HG03135 (cell line): ENCODE results near the gene MFAP3L.
"Not testable (repeated sequence)": the region's sequence is repeated elsewhere in the genome, so short reads cannot be mapped to it uniquely, and the experiment has no call there.

Experiments used
- ATAC-seq: cut with Tn5 transposase; IDR thresholded peaks from one replicate; pipeline ENCODE4 v1.9.1; 2021; ENCODE audit warnings: mild to moderate bottlenecking, moderate library complexity; ENCODE audit not compliant: unreplicated experiment

Gene MFAP3L

GRCh38 chr4:170026253-170027021 lies at the start of gene MFAP3L:
MFAP3L (minus strand) TSS chr4:170026395; CDS start chr4:170005877, 20,518 bp downstream.
- peak; percentile 83 for ATAC-seq

- ATAC-seq = no peak
Observed at GRCh38 chr4:170071196-170071595, 45.0 kb upstream of the MFAP3L start.

GRCh38 chr4:170068438-170069128 lies 42.4 kb upstream of the MFAP3L start:
- no peak for ATAC-seq

GRCh38 chr4:170059421-170059820 lies 33.2 kb upstream of the MFAP3L start:
- ATAC-seq = no peak

- ATAC-seq = no peak
Observed at GRCh38 chr4:170058826-170059225, 32.6 kb upstream of the MFAP3L start.

GRCh38 chr4:170057866-170058265 lies 31.7 kb upstream of the MFAP3L start:
- no peak for ATAC-seq

GRCh38 chr4:170052919-170053318 lies 26.7 kb upstream of the MFAP3L start:
- no peak for ATAC-seq

- ATAC-seq = no peak
Observed at GRCh38 chr4:170051402-170051801, 25.2 kb upstream of the MFAP3L start.

- no peak for ATAC-seq
Observed at GRCh38 chr4:170049766-170050165, 23.6 kb upstream of the MFAP3L start.

GRCh38 chr4:170047771-170048354 lies 21.7 kb upstream of the MFAP3L start:
- no peak for ATAC-seq

- ATAC-seq = not testable (repeated sequence)
Observed at GRCh38 chr4:170046156-170046555, 20.0 kb upstream of the MFAP3L start.

- ATAC-seq = no peak
Observed at GRCh38 chr4:170040031-170040680, 14.0 kb upstream of the MFAP3L start.

GRCh38 chr4:170038769-170039168 lies 12.6 kb upstream of the MFAP3L start:
- ATAC-seq = no peak

GRCh38 chr4:170038232-170038631 lies 12.0 kb upstream of the MFAP3L start:
- no peak for ATAC-seq

GRCh38 chr4:170037481-170037880 lies 11.3 kb upstream of the MFAP3L start:
- ATAC-seq = no peak

- no peak for ATAC-seq
Observed at GRCh38 chr4:170035845-170036244, 9.7 kb upstream of the MFAP3L start.

GRCh38 chr4:170035231-170035630 lies 9.0 kb upstream of the MFAP3L start:
- ATAC-seq = no peak

GRCh38 chr4:170033999-170034398 lies 7.8 kb upstream of the MFAP3L start:
- no peak for ATAC-seq

GRCh38 chr4:170030121-170030520 lies 3.9 kb upstream of the MFAP3L start:
- ATAC-seq = no peak

GRCh38 chr4:170027181-170027829 lies 1.1 kb upstream of the MFAP3L start:
- peak; percentile 63 for ATAC-seq
